Mammary epithelial cell (primary cell): Measurements from ENCODE around the gene RTKN2.

Source experiments
- EZH2 ChIP-seq: IDR thresholded peaks from 2 replicates; pipeline ENCODE4 v1.6.1; 2012; ENCODE audit warnings: low read length, inconsistent platforms, borderline replicate concordance
- TF ChIP-seq, protein P1 (sequence below), 2 donors: IDR thresholded peaks in 1 of 2; conservative IDR thresholded peaks in 1 of 2; 2 replicates each; pipeline ENCODE4 v1.5.1; 2011 to 2012; ENCODE audit warnings: inconsistent platforms in 2 of 2, low read length in 2 of 2, mild to moderate bottlenecking in 2 of 2, control low read depth in 1 of 2, low read depth in 1 of 2; ENCODE audit not compliant: insufficient read depth in 1 of 2; ENCODE audit errors: extremely low read depth in 1 of 2

DNA sequence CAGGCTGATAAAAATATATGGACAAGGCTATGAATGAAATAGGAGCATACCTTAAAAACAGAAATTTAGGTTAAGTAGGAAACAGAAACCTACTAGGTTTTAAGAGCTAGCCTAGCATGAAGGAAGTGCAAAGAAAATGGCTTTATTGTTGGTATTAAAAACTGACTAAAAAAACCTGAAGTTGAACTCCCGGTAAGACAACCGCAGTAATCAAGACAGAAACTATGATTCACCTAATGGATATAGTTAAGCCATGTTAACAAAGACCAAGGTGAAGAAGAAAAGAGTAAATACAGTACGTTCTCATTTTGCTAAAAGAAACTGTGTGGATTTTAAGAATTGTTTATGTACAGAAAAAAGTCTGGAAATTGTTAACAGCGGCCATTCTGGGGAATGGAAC is 2.5 kb downstream of the RTKN2 start:
- TF ChIP-seq, protein P1, sequence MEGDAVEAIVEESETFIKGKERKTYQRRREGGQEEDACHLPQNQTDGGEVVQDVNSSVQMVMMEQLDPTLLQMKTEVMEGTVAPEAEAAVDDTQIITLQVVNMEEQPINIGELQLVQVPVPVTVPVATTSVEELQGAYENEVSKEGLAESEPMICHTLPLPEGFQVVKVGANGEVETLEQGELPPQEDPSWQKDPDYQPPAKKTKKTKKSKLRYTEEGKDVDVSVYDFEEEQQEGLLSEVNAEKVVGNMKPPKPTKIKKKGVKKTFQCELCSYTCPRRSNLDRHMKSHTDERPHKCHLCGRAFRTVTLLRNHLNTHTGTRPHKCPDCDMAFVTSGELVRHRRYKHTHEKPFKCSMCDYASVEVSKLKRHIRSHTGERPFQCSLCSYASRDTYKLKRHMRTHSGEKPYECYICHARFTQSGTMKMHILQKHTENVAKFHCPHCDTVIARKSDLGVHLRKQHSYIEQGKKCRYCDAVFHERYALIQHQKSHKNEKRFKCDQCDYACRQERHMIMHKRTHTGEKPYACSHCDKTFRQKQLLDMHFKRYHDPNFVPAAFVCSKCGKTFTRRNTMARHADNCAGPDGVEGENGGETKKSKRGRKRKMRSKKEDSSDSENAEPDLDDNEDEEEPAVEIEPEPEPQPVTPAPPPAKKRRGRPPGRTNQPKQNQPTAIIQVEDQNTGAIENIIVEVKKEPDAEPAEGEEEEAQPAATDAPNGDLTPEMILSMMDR (conservative IDR thresholded peaks at IDR 0.05 in 1 of 2, IDR thresholded peaks at IDR 0.05 in 1 of 2; ENCODE audit: extremely low read depth in 1 of 2, insufficient read depth in 1 of 2, low read depth in 1 of 2, low read length in 2 of 2): no peak
- no peak for TF ChIP-seq EZH2
